GM12878 (cell line): ENCODE measurements around the gene ZNF17. TPM values are rescaled to one million over a fixed set of nuclear protein-coding genes. Genes with fewer than 3 reads are reported as not detected.

Source experiments
- ATAC-seq: fragments of 200-7000 bp; cut with Tn5 transposase; 3 replicates; pipeline ENCODE4 v1.9.1; 2020; ENCODE audit warnings: mild to moderate bottlenecking, moderate library complexity
- BruUV-seq: library from RNA; stranded (reverse); fragments of 400-500 nt; replicated peaks from 2 replicates; lab custom pipeline; 2021; lab: Mats Ljungman, UMichigan
- CTCF ChIA-PET: fragments of 300-600 bp; sonication (Branson Sonifier 250); formaldehyde crosslinking; extraction: SDS; loops from one replicate; lab custom pipeline; 2021; ENCODE audit warnings: inconsistent platforms; lab: Yijun Ruan, JAX
- POLR2A ChIA-PET: fragments of 350-600 bp; formaldehyde crosslinking; extraction: SDS; loops from one replicate; lab custom pipeline; 2021; ENCODE audit warnings: inconsistent platforms; lab: Charles Lee
- RAD21 ChIA-PET: fragments of 300-600 bp; sonication (Branson Sonifier 250); formaldehyde crosslinking; loops from one replicate; lab custom pipeline; 2023; ENCODE audit warnings: antibody characterized with exemption; ENCODE audit not compliant: unreplicated experiment; lab: Charles Lee
- SMC1A ChIA-PET: fragments of 300-600 bp; sonication (Branson Sonifier 250); formaldehyde crosslinking; loops from one replicate; lab custom pipeline; 2023; ENCODE audit not compliant: unreplicated experiment, uncharacterized antibody; lab: Charles Lee
- DNase-seq: peaks from one replicate; pipeline ENCODE4 v3.0.0-alpha.2; 2011; ENCODE audit warnings: low read depth, low spot score
- FAIRE-seq: peaks from 3 replicates; lab custom pipeline; 2011; peaks lifted over from hg19 to GRCh38; lab: Jason Lieb, UNC
- H2AFZ ChIP-seq: 2 replicates; pipeline ENCODE4 v1.6.0; 2011; ENCODE audit warnings: low read depth, low read length, control low read depth; ENCODE audit not compliant: control insufficient read depth
- H3K27ac ChIP-seq: 2 replicates; pipeline ENCODE4 v1.5.1; 2011; ENCODE audit warnings: control low read depth; ENCODE audit not compliant: control insufficient read depth, insufficient read depth
- H3K27me3 ChIP-seq, 2 experiments: replicated peaks in 1 of 2; 2 replicates each; pipeline versions ENCODE4 v1.6.0 to v1.6.1; 2011; ENCODE audit warnings: low read length in 1 of 2; ENCODE audit not compliant: control insufficient read depth in 2 of 2, insufficient read depth in 2 of 2
- H3K36me3 ChIP-seq, 2 experiments: 2 replicates each; pipeline ENCODE4 v1.5.1; 2011; ENCODE audit warnings: low read length in 1 of 2; ENCODE audit not compliant: control insufficient read depth in 2 of 2, insufficient read depth in 2 of 2
- H3K4me1 ChIP-seq: 2 replicates; pipeline ENCODE4 v1.6.1; 2011; ENCODE audit warnings: mild to moderate bottlenecking, low read length, moderate library complexity, mixed read lengths; ENCODE audit not compliant: control insufficient read depth, insufficient read depth
- H3K4me2 ChIP-seq: 2 replicates; pipeline ENCODE4 v1.6.0; 2011; ENCODE audit warnings: control low read depth; ENCODE audit not compliant: control insufficient read depth, insufficient read depth
- H3K4me3 ChIP-seq: fragments of 200-600 bp; sonication (generic); 2 replicates; pipeline ENCODE4 v1.5.1; 2016
- H3K79me2 ChIP-seq: 2 replicates; pipeline ENCODE4 v1.6.0; 2011; ENCODE audit warnings: low read length; ENCODE audit not compliant: control insufficient read depth, insufficient read depth
- H3K9ac ChIP-seq: 2 replicates; pipeline ENCODE4 v1.8.0; 2011; ENCODE audit warnings: low read length, control low read depth, mixed read lengths; ENCODE audit not compliant: control insufficient read depth, insufficient read depth
- H3K9me3 ChIP-seq: replicated peaks from 3 replicates; pipeline ENCODE4 v1.5.1; 2011; ENCODE audit warnings: mild to moderate bottlenecking, low read length; ENCODE audit not compliant: control insufficient read depth, insufficient read depth
- H4K20me1 ChIP-seq: 2 replicates; pipeline ENCODE4 v1.6.0; 2011; ENCODE audit not compliant: control insufficient read depth, insufficient read depth
- CREM ChIP-seq: IDR thresholded peaks from 2 replicates; pipeline ENCODE4 v1.6.1; 2014; ENCODE audit warnings: antibody characterized with exemption, low read depth
- GATAD2B ChIP-seq: fragments of 450-650 bp; conservative IDR thresholded peaks from 2 replicates; pipeline ENCODE4 v1.6.1; 2017; ENCODE audit warnings: low read depth, mild to moderate bottlenecking, moderate library complexity
- JUND ChIP-seq: IDR thresholded peaks from 2 replicates; pipeline ENCODE4 v1.6.1; 2012; ENCODE audit warnings: low read depth, mild to moderate bottlenecking, low read length, improper control_type of control experiment, moderate library complexity
- MEF2B ChIP-seq: fragments of 450-650 bp; IDR thresholded peaks from 2 replicates; pipeline ENCODE4 v1.6.1; 2018; ENCODE audit warnings: mild to moderate bottlenecking, moderate library complexity; ENCODE audit not compliant: partially characterized antibody, poor library complexity, severe bottlenecking
- MTA2 ChIP-seq: fragments of 450-650 bp; IDR thresholded peaks from 2 replicates; pipeline ENCODE4 v1.6.1; 2016; ENCODE audit warnings: low read depth, mild to moderate bottlenecking, moderate library complexity
- POLR2AphosphoS5 ChIP-seq: IDR thresholded peaks from 2 replicates; pipeline ENCODE4 v1.6.1; 2011; ENCODE audit warnings: mild to moderate bottlenecking, low read length, inconsistent platforms
- RAD51 ChIP-seq: fragments of 450-650 bp; IDR thresholded peaks from 2 replicates; pipeline ENCODE4 v1.6.1; 2016; ENCODE audit warnings: moderate library complexity, mild to moderate bottlenecking, inconsistent platforms
- RFX5 ChIP-seq: IDR thresholded peaks from 2 replicates; pipeline ENCODE4 v1.6.1; 2011; ENCODE audit warnings: low read depth, low read length, improper control_type of control experiment
- SKIL ChIP-seq: fragments of 450-650 bp; IDR thresholded peaks from 2 replicates; pipeline ENCODE4 v1.6.1; 2017; ENCODE audit warnings: mild to moderate bottlenecking, low read depth, inconsistent platforms; ENCODE audit not compliant: poor library complexity, severe bottlenecking
- SP1 ChIP-seq: IDR thresholded peaks from one replicate; pipeline ENCODE4 v1.6.1; 2011; ENCODE audit warnings: low read depth, low read length
- TARDBP ChIP-seq: IDR thresholded peaks from 2 replicates; pipeline ENCODE4 v1.6.1; 2016; ENCODE audit warnings: borderline replicate concordance
- TCF3 ChIP-seq: IDR thresholded peaks from 2 replicates; pipeline ENCODE4 v1.6.1; 2012; ENCODE audit warnings: low read depth, mild to moderate bottlenecking, low read length, borderline replicate concordance; ENCODE audit not compliant: insufficient read depth
- USF1 ChIP-seq: IDR thresholded peaks from 2 replicates; pipeline ENCODE4 v1.6.1; 2011; ENCODE audit warnings: borderline replicate concordance, low read depth, mild to moderate bottlenecking, moderate library complexity, mixed read lengths, low read length; ENCODE audit not compliant: insufficient read depth; ENCODE audit errors: extremely low read length
- USF2 ChIP-seq: IDR thresholded peaks from 2 replicates; pipeline ENCODE4 v1.6.1; 2011; ENCODE audit warnings: low read depth, low read length, improper control_type of control experiment, borderline replicate concordance
- ZBTB11 ChIP-seq: fragments of 450-650 bp; formaldehyde crosslinking; IDR thresholded peaks from 2 replicates; pipeline ENCODE4 v1.5.0; 2022; ENCODE audit warnings: mild to moderate bottlenecking, missing genetic modification characterization
- WGBS: methylation state at CpG from one replicate; pipeline ENCODE4 v1.1.6; 2016; ENCODE audit warnings: low lambda C conversion rate; ENCODE audit not compliant: insufficient replicate concordance, insufficient coverage; ENCODE audit errors: missing lambda C conversion rate; 5-methylcytosine and 5-hydroxymethylcytosine counted together
- in situ Hi-C: fragments of 300-500 bp; cut with MboI; formaldehyde crosslinking; loops from 9 replicates; pipeline ENCODE4 v1.14.3; 2018; ENCODE audit warnings: mixed read lengths
- intact Hi-C: fragments of 100-400 bp; cut with micrococcal nuclease; formaldehyde crosslinking; loops from one replicate; pipeline ENCODE4 v1.14.2; 2022; ENCODE audit not compliant: unreplicated experiment
- polyA plus RNA-seq, 11 experiments: library from polyadenylated mRNA; depleted of rRNA in 4 of 11; unstranded in 6 of 11; stranded (reverse) in 5 of 11; fragments of >200 nt; fragmentation: Nextera tagmentation in 4 of 11; fragmentation: Illumina TruSeq in 1 of 11; extraction: Ambion mirVana in 4 of 11; extraction: Trizol in 1 of 11; gene quantifications; 1 replicate in 1 of 11; 2 replicates in 10 of 11; pipeline versions ENCODE4 v1.2.1 to v1.2.3, GENCODE V29; 2011 to 2016; ENCODE audit warnings: inconsistent platforms in 2 of 11, missing spikeins in 2 of 11, low read depth in 1 of 11
- total RNA-seq, 4 experiments: library from RNA; depleted of rRNA in 3 of 4; stranded (reverse); fragments of >200 nt in 3 of 4; fragmentation: Illumina TruSeq in 1 of 4; extraction: Trizol in 1 of 4; gene quantifications; 2 replicates each; pipeline versions ENCODE4 v1.2.1 to v1.2.3, GENCODE V29; 2013 to 2021

Gene ZNF17
- total and polyA plus RNA-seq, 10 of the 15 experiments (the other 5 are each of a cell fraction or from before 2014, with no cell fraction given): 4.4 to 11.3 (median 7.8) TPM

- TF ChIP-seq TCF3 (no peak), CREM (no peak), RAD51 (no peak), TARDBP (no peak), GATAD2B (no peak), USF2 (no peak), RFX5 (no peak), JUND (no peak), SP1 (no peak)
Measured at GRCh38 chr19:57438925-57439324, 28.0 kb downstream of the ZNF17 start (continued).

GRCh38 chr19:57441979-57442752 is 31.2 kb downstream of the ZNF17 start:
- intact Hi-C loops (no loop called here), in situ Hi-C loops (no loop called here)
- ChIA-PET POLR2A (no interaction called here), CTCF (no interaction called here), SMC1A (no interaction called here), RAD21 (no interaction called here)
- WGBS: 84% methylated on average over 7 of the region's 7 CpGs
- Histone ChIP-seq H3K9ac (no peak overlapping the region), H3K79me2 (peaks cover 5% of the 10 kb centered on the region), H3K4me1 (no peaks in the 10 kb centered on the region), H3K36me3 (peaks cover 9 to 19% of the 10 kb centered on the region in 2 experiments), H3K4me3 (no peak overlapping the region), H3K4me2 (no peak overlapping the region), H3K9me3 (peaks cover 33% of the 10 kb centered on the region), H2AFZ (no peak overlapping the region), H4K20me1 (no peaks in the 10 kb centered on the region; the same call in 1 of the 2 replicates), H3K27me3 (no peaks in the 10 kb centered on the region), H3K27ac (no peak overlapping the region)
- FAIRE-seq (no peak), DNase-seq (no peak), ATAC-seq (no peak)
- no TSS peak for BruUV-seq
- TF ChIP-seq MEF2B (no peak), MTA2 (no peak), SKIL (no peak), USF1 (no peak), ZBTB11 (no peak), POLR2AphosphoS5 (no peak)
